ENCODE measurements around the gene PTCSC3. TPM values are rescaled to one million over a fixed set of nuclear protein-coding genes. Genes with fewer than 3 reads are reported as not detected.
A peak's percentile ranks its signal among the peaks of the same experiment; 100 is the strongest.

The PTCSC3 gene
- total RNA-seq, 1 experiment from 2014 or later, result not detected

GRCh38 chr14:36215217-36215598, 38.7 kb upstream of the PTCSC3 start:
- POLR2A ChIA-PET, result interaction anchor here (0.5 kb wide), 1 partner anchor 24 kb away, joined by 4 read pairs; no protein-coding TSS in a partner anchor
- TF ChIP-seq CTCF (IDR thresholded peaks at IDR 0.05; ENCODE audit: insufficient read depth in 1 of 2, low read depth in 1 of 2, low read length in 1 of 2, severe bottlenecking in 1 of 2, unreplicated experiment in 1 of 2), result no peak
- Mint-ChIP-seq H3K9me3 (ENCODE audit: unreplicated experiment) (no peaks in the 10 kb centered on the region), H3K4me3 (ENCODE audit: unreplicated experiment) (peak overlapping the region; percentile 53), H3K36me3 (ENCODE audit: insufficient read depth, unreplicated experiment) (no peaks in the 10 kb centered on the region), H3K27ac (ENCODE audit: unreplicated experiment) (peak overlapping the region; percentile 23), H3K4me1 (ENCODE audit: low read depth, unreplicated experiment) (peaks cover 22% of the 10 kb centered on the region), H3K27me3 (ENCODE audit: insufficient read depth, unreplicated experiment) (no peaks in the 10 kb centered on the region)
- no TSS peak for BruUV-seq (replicated peaks)
- intact Hi-C loops (cut with micrococcal nuclease; ENCODE audit: unreplicated experiment), result loop anchor here (1.0 kb wide), 1 partner anchor 13 kb away; no protein-coding TSS in a partner anchor
- peak in 1 of 2 experiments; percentile 28 for DNase-seq
- CTCF ChIA-PET, result no interaction called here
- no peaks in the 10 kb centered on the region; the same call in 1 of the 2 replicates for H3K27me3 ChIP-seq (replicated peaks; ENCODE audit: control insufficient read depth, insufficient read depth, low read length)
- H3K4me1 ChIP-seq, result peaks cover 36% of the 10 kb centered on the region
- H3K4me3 ChIP-seq (ENCODE audit: low read depth, low read length), result no peak overlapping the region
- H3K36me3 ChIP-seq (ENCODE audit: control insufficient read depth, insufficient read depth, low read length), result no peaks in the 10 kb centered on the region
- H3K9me3 ChIP-seq, result no peaks in the 10 kb centered on the region

- Histone ChIP-seq H3K36me3 (ENCODE audit: control insufficient read depth, insufficient read depth, low read length) (no peaks in the 10 kb centered on the region), H3K4me3 (ENCODE audit: low read depth, low read length) (no peak overlapping the region), H3K9me3 (no peaks in the 10 kb centered on the region), H3K27me3 (replicated peaks; ENCODE audit: control insufficient read depth, insufficient read depth, low read length) (no peaks in the 10 kb centered on the region; the same call in 1 of the 2 replicates), H3K4me1 (peaks cover 39% of the 10 kb centered on the region)
- H3K36me3 Mint-ChIP-seq (ENCODE audit: insufficient read depth, unreplicated experiment), result no peaks in the 10 kb centered on the region
- H3K27ac Mint-ChIP-seq (ENCODE audit: unreplicated experiment), result peak overlapping the region; percentile 23
- TF ChIP-seq CTCF (IDR thresholded peaks at IDR 0.05; ENCODE audit: insufficient read depth in 1 of 2, low read depth in 1 of 2, low read length in 1 of 2, severe bottlenecking in 1 of 2, unreplicated experiment in 1 of 2), result no peak
- no peaks in the 10 kb centered on the region for H3K27me3 Mint-ChIP-seq (ENCODE audit: insufficient read depth, unreplicated experiment)
- DNase-seq, result peak in 1 of 2 experiments; percentile 41
- no TSS peak for BruUV-seq (replicated peaks)
- peak overlapping the region; percentile 53 for H3K4me3 Mint-ChIP-seq (ENCODE audit: unreplicated experiment)
- ChIA-PET POLR2A (interaction anchor here (0.5 kb wide), 1 partner anchor 23 kb away, joined by 4 read pairs; no protein-coding TSS in a partner anchor), CTCF (interaction anchor here (1.1 kb wide), 1 partner anchor 160 kb away, joined by 3 read pairs; no protein-coding TSS in a partner anchor)
- no peaks in the 10 kb centered on the region for H3K9me3 Mint-ChIP-seq (ENCODE audit: unreplicated experiment)
- H3K4me1 Mint-ChIP-seq (ENCODE audit: low read depth, unreplicated experiment), result peaks cover 28% of the 10 kb centered on the region
- intact Hi-C loops (cut with micrococcal nuclease; ENCODE audit: unreplicated experiment), result loop anchor here (1.0 kb wide), 1 partner anchor 14 kb away; no protein-coding TSS in a partner anchor
These were observed 38.1 kb upstream of the PTCSC3 start for GRCh38 chr14:36214476-36215216.

- no peak for TF ChIP-seq CTCF (IDR thresholded peaks at IDR 0.05; ENCODE audit: insufficient read depth in 1 of 2, low read depth in 1 of 2, low read length in 1 of 2, severe bottlenecking in 1 of 2, unreplicated experiment in 1 of 2)
- POLR2A ChIA-PET, result no interaction called here
These were observed 36.5 kb upstream of the PTCSC3 start for GRCh38 chr14:36212987-36213386.

More at GRCh38 chr14:36212987-36213386, 36.5 kb upstream of the PTCSC3 start:
- H3K4me3 Mint-ChIP-seq (ENCODE audit: unreplicated experiment), result no peak overlapping the region
- Histone ChIP-seq H3K4me1 (peaks cover 52% of the 10 kb centered on the region), H3K27me3 (replicated peaks; ENCODE audit: control insufficient read depth, insufficient read depth, low read length) (no peaks in the 10 kb centered on the region; the same call in 1 of the 2 replicates), H3K9me3 (no peaks in the 10 kb centered on the region), H3K4me3 (ENCODE audit: low read depth, low read length) (no peak overlapping the region), H3K36me3 (ENCODE audit: control insufficient read depth, insufficient read depth, low read length) (no peaks in the 10 kb centered on the region)
- intact Hi-C loops (cut with micrococcal nuclease; ENCODE audit: unreplicated experiment), result no loop called here
- no peak overlapping the region for H3K27ac Mint-ChIP-seq (ENCODE audit: unreplicated experiment)
- CTCF ChIA-PET, result no interaction called here
- BruUV-seq (replicated peaks), result no TSS peak
- DNase-seq, result no peak
- no peaks in the 10 kb centered on the region for H3K36me3 Mint-ChIP-seq (ENCODE audit: insufficient read depth, unreplicated experiment)
- no peaks in the 10 kb centered on the region for H3K27me3 Mint-ChIP-seq (ENCODE audit: insufficient read depth, unreplicated experiment)
- peaks cover 39% of the 10 kb centered on the region for H3K4me1 Mint-ChIP-seq (ENCODE audit: low read depth, unreplicated experiment)
- no peaks in the 10 kb centered on the region for H3K9me3 Mint-ChIP-seq (ENCODE audit: unreplicated experiment)

All from Caco-2 (cell line).